ENCODE measurements around the gene RFX8. TPM values are rescaled to one million over a fixed set of nuclear protein-coding genes. Genes with fewer than 3 reads are reported as not detected.
"Not testable (repeated sequence)": the region's sequence is repeated elsewhere in the genome, so short reads cannot be mapped to it uniquely, and the experiment has no call there.

RFX8 gene
- polyA plus RNA-seq, 4 donors, result 0.27 to 1.7 (median 0.91) TPM

GRCh38 chr2:101446869-101447268 is 28.0 kb downstream of the RFX8 start:
- DNase-seq (ENCODE audit: low read depth in 4 of 4, low spot score in 2 of 4), result no peak

- no peak for DNase-seq (ENCODE audit: low read depth in 4 of 4, low spot score in 2 of 4)
Observed at GRCh38 chr2:101442667-101443061, 32.2 kb downstream of the RFX8 start.

- DNase-seq (ENCODE audit: low read depth in 4 of 4, low spot score in 2 of 4), result no peak
Observed at GRCh38 chr2:101442042-101442666, 32.8 kb downstream of the RFX8 start.

GRCh38 chr2:101440127-101440738 is 34.7 kb downstream of the RFX8 start:
- no peak for DNase-seq (ENCODE audit: low read depth in 4 of 4, low spot score in 2 of 4)

GRCh38 chr2:101439716-101440115 is 35.2 kb downstream of the RFX8 start:
- no peak for DNase-seq (ENCODE audit: low read depth in 4 of 4, low spot score in 2 of 4)

- not testable (repeated sequence) for DNase-seq (ENCODE audit: low read depth in 4 of 4, low spot score in 2 of 4)
Observed at GRCh38 chr2:101438555-101438954, 36.4 kb downstream of the RFX8 start.

- DNase-seq (ENCODE audit: low read depth in 4 of 4, low spot score in 2 of 4), result peak in 2 of 4 donors; percentile 31 to 45
Observed at GRCh38 chr2:101435001-101435862, 39.7 kb downstream of the RFX8 start.

- no peak for DNase-seq (ENCODE audit: low read depth in 4 of 4, low spot score in 2 of 4)
Observed at GRCh38 chr2:101433465-101433864, 41.4 kb downstream of the RFX8 start.

GRCh38 chr2:101432411-101433181 is 42.3 kb downstream of the RFX8 start:
- DNase-seq (ENCODE audit: low read depth in 4 of 4, low spot score in 2 of 4), result no peak

- DNase-seq (ENCODE audit: low read depth in 4 of 4, low spot score in 2 of 4), result no peak
Observed at GRCh38 chr2:101431486-101431885, 43.4 kb downstream of the RFX8 start.

- DNase-seq (ENCODE audit: low read depth in 4 of 4, low spot score in 2 of 4), result no peak
Observed at GRCh38 chr2:101430156-101430555, 44.8 kb downstream of the RFX8 start.

GRCh38 chr2:101429453-101429852 is 45.5 kb downstream of the RFX8 start:
- no peak for DNase-seq (ENCODE audit: low read depth in 4 of 4, low spot score in 2 of 4)

GRCh38 chr2:101428422-101429176 is 46.3 kb downstream of the RFX8 start:
- DNase-seq (ENCODE audit: low read depth in 4 of 4, low spot score in 2 of 4), result no peak

- DNase-seq (ENCODE audit: low read depth in 4 of 4, low spot score in 2 of 4), result no peak
Observed at GRCh38 chr2:101427743-101428142, 47.2 kb downstream of the RFX8 start.

- no peak for DNase-seq (ENCODE audit: low read depth in 4 of 4, low spot score in 2 of 4)
Observed at GRCh38 chr2:101427240-101427639, 47.7 kb downstream of the RFX8 start.

GRCh38 chr2:101426822-101427221 is 48.1 kb downstream of the RFX8 start:
- no peak for DNase-seq (ENCODE audit: low read depth in 4 of 4, low spot score in 2 of 4)

- no peak for DNase-seq (ENCODE audit: low read depth in 4 of 4, low spot score in 2 of 4)
Observed at GRCh38 chr2:101420623-101421022, 54.3 kb downstream of the RFX8 start.

GRCh38 chr2:101419096-101419663 is 55.7 kb downstream of the RFX8 start:
- DNase-seq (ENCODE audit: low read depth in 4 of 4, low spot score in 2 of 4), result no peak

GRCh38 chr2:101418460-101419095 is 56.3 kb downstream of the RFX8 start:
- no peak for DNase-seq (ENCODE audit: low read depth in 4 of 4, low spot score in 2 of 4)

All from left renal cortex interstitium (tissue), 4 donors.